ENCODE measurements around the gene HARS1. TPM values are rescaled to one million over a fixed set of nuclear protein-coding genes. Genes with fewer than 3 reads are reported as not detected.
A peak's percentile ranks its signal among the peaks of the same experiment; 100 is the strongest.

HARS1 gene
- total RNA-seq, 4 donors from 2014 or later = 45.7 to 68.7 (median 59.9) TPM

DNA sequence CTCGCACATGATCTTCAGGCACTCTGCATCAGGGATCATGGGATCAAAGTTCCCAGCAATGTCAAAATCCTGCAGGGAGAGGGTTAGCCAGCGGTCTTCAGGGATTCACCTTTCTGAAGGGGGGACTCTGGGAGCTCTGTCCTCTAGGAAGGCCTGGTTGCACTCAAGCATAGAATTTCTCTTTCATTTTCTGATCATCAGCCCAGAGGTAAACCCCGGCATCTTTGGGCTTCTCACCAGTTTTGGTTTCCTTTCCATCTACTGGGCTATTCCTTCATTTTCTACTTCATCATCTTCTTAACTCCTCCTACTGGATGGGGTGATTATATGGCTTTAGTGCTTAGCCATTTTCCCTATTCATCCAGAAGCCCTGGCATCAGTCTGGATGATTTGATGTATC is 13.2 kb downstream of the HARS1 start:
- Histone ChIP-seq H3K9me3 (no peaks in the 10 kb centered on the region), H3K27ac (replicated peaks in 1 of 4) (no peak overlapping the region), H3K27me3 (no peaks in the 10 kb centered on the region), H3K36me3 (peaks cover 66 to 98% (median 94%) of the 10 kb centered on the region in 4 donors), H3K4me3 (no peak overlapping the region), H3K4me1 (peaks cover 0 to under 1% (median under 1%) of the 10 kb centered on the region in 4 donors)
- WGBS = 91% methylated on average over 3 of the region's 3 CpGs
- intact Hi-C loops (cut with DNase I) = no loop called here
- no peak for TF ChIP-seq POLR2AphosphoS5 (IDR thresholded peaks at IDR 0.05)
- no peak for DNase-seq (ENCODE audit: extremely low spot score)

DNA sequence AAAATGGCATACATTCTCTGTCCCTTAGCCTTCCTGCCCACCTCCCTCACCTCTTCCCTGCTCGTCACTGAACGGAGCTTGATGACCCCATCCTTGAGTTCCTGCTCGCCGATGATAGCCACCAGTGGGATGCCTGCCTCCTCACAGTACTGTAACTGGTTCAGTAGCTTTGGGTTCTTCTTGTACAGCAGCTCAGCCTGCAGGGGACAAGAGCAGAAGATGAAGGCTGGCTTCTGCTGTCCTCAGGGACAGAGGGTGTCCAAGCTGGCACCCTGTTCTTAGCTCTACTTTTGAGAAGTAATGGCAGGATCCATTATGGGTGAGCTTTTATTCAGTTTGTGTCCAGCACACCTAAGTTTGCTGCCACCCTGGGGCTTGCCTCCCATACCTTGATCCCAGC is 16.5 kb downstream of the HARS1 start:
- Histone ChIP-seq H3K4me3 (no peak overlapping the region), H3K9me3 (no peaks in the 10 kb centered on the region), H3K4me1 (peaks cover 0 to 11% (median 10%) of the 10 kb centered on the region in 4 donors), H3K27me3 (no peaks in the 10 kb centered on the region), H3K36me3 (peaks cover 61 to 99% (median 90%) of the 10 kb centered on the region in 4 donors), H3K27ac (replicated peaks in 1 of 4) (no peak overlapping the region)
- 97% methylated on average over 4 of the region's 4 CpGs for WGBS
- TF ChIP-seq POLR2AphosphoS5 (IDR thresholded peaks at IDR 0.05) = no peak
- TF ChIP-seq, protein P1, sequence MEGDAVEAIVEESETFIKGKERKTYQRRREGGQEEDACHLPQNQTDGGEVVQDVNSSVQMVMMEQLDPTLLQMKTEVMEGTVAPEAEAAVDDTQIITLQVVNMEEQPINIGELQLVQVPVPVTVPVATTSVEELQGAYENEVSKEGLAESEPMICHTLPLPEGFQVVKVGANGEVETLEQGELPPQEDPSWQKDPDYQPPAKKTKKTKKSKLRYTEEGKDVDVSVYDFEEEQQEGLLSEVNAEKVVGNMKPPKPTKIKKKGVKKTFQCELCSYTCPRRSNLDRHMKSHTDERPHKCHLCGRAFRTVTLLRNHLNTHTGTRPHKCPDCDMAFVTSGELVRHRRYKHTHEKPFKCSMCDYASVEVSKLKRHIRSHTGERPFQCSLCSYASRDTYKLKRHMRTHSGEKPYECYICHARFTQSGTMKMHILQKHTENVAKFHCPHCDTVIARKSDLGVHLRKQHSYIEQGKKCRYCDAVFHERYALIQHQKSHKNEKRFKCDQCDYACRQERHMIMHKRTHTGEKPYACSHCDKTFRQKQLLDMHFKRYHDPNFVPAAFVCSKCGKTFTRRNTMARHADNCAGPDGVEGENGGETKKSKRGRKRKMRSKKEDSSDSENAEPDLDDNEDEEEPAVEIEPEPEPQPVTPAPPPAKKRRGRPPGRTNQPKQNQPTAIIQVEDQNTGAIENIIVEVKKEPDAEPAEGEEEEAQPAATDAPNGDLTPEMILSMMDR (IDR thresholded peaks at IDR 0.05) = no peak
- no peak for TF ChIP-seq POLR2A (IDR thresholded peaks at IDR 0.05; ENCODE audit: low read depth)
- TF ChIP-seq EP300 (IDR thresholded peaks at IDR 0.05) = no peak
- no peak for DNase-seq (ENCODE audit: extremely low spot score)
- intact Hi-C loops (cut with DNase I) = no loop called here

DNA sequence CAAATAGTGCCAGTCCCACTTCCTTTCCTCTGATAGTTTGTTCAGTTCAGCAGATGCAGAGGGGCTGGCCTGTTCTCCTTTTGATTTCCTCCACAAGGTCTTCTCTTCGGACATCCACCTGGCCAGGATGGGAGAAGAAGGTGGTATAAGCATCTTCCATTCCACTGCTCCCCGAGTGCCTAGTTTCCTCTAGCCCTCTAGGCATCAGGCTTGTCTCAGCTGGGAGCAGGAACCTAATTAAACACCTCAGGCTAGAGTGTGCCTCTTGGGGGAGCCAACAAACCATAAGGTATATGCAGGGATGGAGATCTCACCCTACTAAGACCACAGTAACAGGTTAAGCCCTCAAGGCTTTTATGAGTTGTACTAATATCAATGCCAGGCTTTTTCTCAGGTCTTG is 17.0 kb downstream of the HARS1 start:
- no peak overlapping the region for H3K27ac ChIP-seq (replicated peaks in 1 of 4)
- H3K4me3 ChIP-seq = no peak overlapping the region
- peaks cover 60 to 99% (median 90%) of the 10 kb centered on the region in 4 donors for H3K36me3 ChIP-seq
- H3K9me3 ChIP-seq = no peaks in the 10 kb centered on the region
- intact Hi-C loops (cut with DNase I) = no loop called here
- no peak for TF ChIP-seq POLR2A (IDR thresholded peaks at IDR 0.05; ENCODE audit: low read depth)
- TF ChIP-seq POLR2AphosphoS5 (IDR thresholded peaks at IDR 0.05) = no peak
- TF ChIP-seq, protein P1 (IDR thresholded peaks at IDR 0.05) = no peak
- no peak for DNase-seq (ENCODE audit: extremely low spot score)
- no peaks in the 10 kb centered on the region for H3K27me3 ChIP-seq
- 88% methylated on average over 2 of the region's 2 CpGs for WGBS
- H3K4me1 ChIP-seq = peaks cover 0 to 11% (median 10%) of the 10 kb centered on the region in 4 donors

DNA sequence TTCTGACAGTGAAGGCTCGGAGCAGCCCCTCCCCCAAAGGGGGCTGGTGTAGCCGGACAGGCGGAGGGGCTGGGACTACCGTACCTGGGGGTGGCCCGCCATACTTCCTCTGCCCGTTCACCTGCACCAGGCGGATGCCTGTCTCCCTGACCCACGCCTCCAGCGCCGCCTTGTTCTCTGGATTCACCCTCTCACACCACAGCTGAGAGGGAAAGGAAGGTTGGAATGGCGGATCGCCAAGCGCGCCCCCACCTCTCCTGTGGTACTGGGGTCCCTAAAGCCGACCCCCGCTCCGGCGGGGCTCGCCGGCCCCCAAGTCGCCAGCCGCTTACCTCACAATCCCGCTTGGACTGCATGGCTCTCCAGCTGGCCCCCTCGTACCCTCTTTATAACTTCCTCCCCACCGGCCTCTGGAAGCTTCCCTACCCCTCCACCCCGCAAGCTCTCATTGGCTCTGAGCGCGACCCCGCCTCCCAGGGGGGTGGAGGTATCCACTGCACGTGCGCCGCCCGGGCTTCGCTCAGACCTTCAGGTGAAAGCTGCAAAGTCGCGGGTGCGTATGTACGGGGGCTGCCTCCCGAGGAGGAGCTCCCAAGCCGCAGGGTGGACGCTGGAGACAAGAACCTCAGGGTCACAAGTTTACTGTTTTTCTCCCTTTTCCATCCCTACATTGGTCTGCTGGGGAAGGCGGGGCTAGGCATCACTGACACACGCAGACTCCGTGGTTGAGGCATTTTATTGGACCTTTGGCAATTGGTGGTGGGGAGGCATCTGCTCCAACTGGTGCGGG is 17.8 kb downstream of the HARS1 start, which contains the start of gene DND1:
Gene DND1 (minus strand): TSS at position 390 of the 790 bp plus-strand sequence. CDS start 34 bp downstream, at position 356.
- 86% methylated on average over 38 of the region's 45 CpGs for WGBS
- no peak within 1 kb of the TSS for H3K27ac ChIP-seq (replicated peaks in 1 of 4)
- TF ChIP-seq, protein P1 (IDR thresholded peaks at IDR 0.05) = no peak
- TF ChIP-seq POLR2AphosphoS5 (IDR thresholded peaks at IDR 0.05) (no peak), EP300 (IDR thresholded peaks at IDR 0.05) (no peak), POLR2A (IDR thresholded peaks at IDR 0.05; ENCODE audit: low read depth) (no peak)
- no peaks in the 10 kb centered on the region for H3K27me3 ChIP-seq
- H3K4me3 ChIP-seq = peak within 1 kb of the TSS; percentile 26 to 37 (median 31)
- intact Hi-C loops (cut with DNase I) = no loop called here
- DNase-seq (ENCODE audit: extremely low spot score) = no peak
- peaks cover 61 to 99% (median 90%) of the 10 kb centered on the region in 4 donors for H3K36me3 ChIP-seq
- peaks cover 0 to 11% (median 10%) of the 10 kb centered on the region in 4 donors for H3K4me1 ChIP-seq
- H3K9me3 ChIP-seq = no peaks in the 10 kb centered on the region

DNA sequence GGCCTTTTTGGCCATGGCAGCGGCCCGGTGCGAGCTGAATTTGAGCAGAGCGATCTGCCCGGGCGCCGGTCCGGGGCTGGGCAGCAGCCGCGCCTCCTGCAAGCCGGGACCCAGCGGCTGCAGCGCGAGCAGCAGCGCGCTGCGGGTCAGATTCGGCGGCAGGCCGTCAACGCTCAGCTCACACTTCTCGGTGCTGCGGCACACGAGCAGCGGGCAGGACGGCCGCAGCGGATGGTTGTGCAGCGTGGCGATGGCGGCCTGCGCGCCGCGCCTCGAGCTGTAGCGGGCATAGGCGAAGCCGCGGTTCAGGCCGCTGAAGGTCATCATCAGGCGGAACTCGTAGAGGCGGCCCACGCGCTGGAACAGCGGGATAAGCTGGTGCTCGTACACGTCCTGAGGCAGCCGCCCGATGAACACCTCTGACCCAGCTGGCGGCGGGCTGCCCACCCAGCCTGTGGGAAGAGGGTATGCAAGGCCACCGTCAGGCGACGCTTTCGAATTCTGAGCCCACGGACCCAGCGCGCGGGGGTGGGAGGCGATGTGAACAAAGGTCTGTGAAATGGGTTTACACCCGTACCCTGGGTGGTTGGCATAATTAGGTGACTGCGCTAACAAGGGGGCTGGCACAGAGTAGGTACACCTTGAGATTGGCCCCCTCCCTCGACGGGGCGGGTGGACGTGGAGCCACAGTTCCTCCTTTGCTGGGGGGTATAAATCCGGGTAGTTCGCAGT is 18.5 kb downstream of the HARS1 start:
- H3K4me3 ChIP-seq = peak overlapping the region; percentile 26 to 37 (median 31)

More for the DNA sequence above, 18.5 kb downstream of the HARS1 start:
- peak in 1 of 2 donors; percentile 29 for TF ChIP-seq POLR2AphosphoS5 (IDR thresholded peaks at IDR 0.05)
- TF ChIP-seq EP300 (IDR thresholded peaks at IDR 0.05) = no peak
- no peak for TF ChIP-seq POLR2A (IDR thresholded peaks at IDR 0.05; ENCODE audit: low read depth)
- no peaks in the 10 kb centered on the region for H3K27me3 ChIP-seq
- DNase-seq (ENCODE audit: extremely low spot score) = no peak
- intact Hi-C loops (cut with DNase I) = no loop called here
- peaks cover 59 to 99% (median 88%) of the 10 kb centered on the region in 4 donors for H3K36me3 ChIP-seq
- H3K27ac ChIP-seq (replicated peaks in 1 of 4) = no peak overlapping the region
- no peaks in the 10 kb centered on the region for H3K9me3 ChIP-seq
- H3K4me1 ChIP-seq = peaks cover 0 to 11% (median 10%) of the 10 kb centered on the region in 4 donors
- WGBS = 42% methylated on average over 18 of the region's 70 CpGs
